KBM-7 (cell line): ENCODE data around the gene SMO.
"Not testable (repeated sequence)": the region's sequence is repeated elsewhere in the genome, so short reads cannot be mapped to it uniquely, and the experiment has no call there.

Source experiments
- DNase-seq: peaks from one replicate; pipeline ENCODE4 v3.0.0-alpha.2; 2015
- in situ Hi-C: fragments of 300-500 bp; cut with MboI; formaldehyde crosslinking; loops from 2 replicates; pipeline ENCODE4 v1.14.3; 2020; ENCODE audit warnings: low sequenced_read_pairs, low pct_unique_long_range_greater_than_20kb, mixed read lengths

The SMO gene

GRCh38 chr7:129168231-129169021, 20.0 kb upstream of the SMO start:
- DNase-seq: no peak
- in situ Hi-C loops: no loop called here

GRCh38 chr7:129169171-129169671, 19.2 kb upstream of the SMO start:
- no peak for DNase-seq
- in situ Hi-C loops: no loop called here

- no peak for DNase-seq
- in situ Hi-C loops: no loop called here
These were observed 18.6 kb upstream of the SMO start for GRCh38 chr7:129169686-129170440.

DNA sequence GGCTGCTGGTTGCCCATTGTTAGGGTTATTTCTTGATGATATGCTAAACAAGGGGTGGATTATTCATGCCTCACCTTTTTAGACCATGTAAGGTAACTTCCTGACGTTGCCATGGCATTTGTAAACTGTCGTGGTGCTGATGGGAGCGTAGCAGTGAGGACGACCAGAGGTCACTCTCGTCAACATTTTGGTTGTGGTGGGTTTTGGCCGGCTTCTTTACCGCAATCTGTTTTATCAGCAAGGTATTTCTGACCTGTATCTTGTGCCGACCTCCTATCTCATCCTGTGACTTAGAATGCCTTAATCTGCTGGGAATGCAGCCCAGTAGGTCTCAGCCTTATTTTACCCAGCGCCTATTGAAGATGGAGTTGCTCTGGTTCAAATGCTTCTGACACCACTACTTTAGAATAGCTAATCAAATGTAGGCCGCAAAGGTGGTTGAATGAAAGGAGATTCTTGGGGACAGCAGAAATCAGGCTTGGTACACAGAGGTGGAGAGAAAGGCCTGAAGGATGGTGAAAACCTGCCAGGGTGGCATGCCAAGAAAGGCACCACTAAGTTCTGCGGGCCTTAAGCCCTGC, 17.9 kb upstream of the SMO start:
- DNase-seq: no peak
- in situ Hi-C loops: no loop called here

GRCh38 chr7:129173861-129174260, 14.6 kb upstream of the SMO start:
- DNase-seq, in situ Hi-C loops: not testable (repeated sequence)

DNA sequence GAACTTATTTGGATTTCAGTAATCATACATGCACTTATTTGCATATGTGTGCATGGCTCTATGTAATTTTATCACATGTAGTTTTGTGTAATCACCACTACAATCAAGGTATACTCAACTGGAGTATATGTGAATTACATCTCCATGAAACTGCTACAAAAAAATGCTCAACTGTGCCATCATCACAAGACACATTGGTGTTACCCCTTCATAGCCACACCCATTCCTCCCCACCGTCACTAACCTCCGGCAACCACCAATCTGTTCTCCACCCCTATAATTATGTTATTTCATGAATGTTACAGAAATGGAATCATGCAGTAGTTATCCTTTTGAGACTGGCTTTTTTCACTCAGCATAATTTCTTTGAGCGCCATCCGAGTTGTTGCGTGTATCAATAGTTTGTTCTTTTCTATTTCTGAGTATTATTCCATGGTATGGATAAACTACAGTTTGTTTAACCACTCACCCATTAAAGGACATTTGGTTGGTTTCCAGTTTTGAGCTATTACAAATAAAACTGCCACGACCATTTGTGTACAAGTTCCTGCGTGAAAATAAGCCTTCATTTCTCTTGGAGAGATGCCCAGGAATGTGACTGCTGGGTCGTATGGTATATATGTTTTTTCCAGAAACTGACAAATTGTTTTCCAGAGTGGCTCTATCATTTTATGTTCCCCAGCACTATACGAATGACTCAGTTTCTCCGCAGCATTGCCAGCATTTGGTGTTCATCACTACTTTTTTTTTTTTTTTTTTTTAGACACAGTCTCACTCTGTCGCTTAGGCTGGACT, 11.3 kb upstream of the SMO start:
- in situ Hi-C loops: no loop called here
- no peak for DNase-seq

GRCh38 chr7:129184981-129185670, 3.3 kb upstream of the SMO start:
- no peak for DNase-seq
- in situ Hi-C loops: no loop called here

DNA sequence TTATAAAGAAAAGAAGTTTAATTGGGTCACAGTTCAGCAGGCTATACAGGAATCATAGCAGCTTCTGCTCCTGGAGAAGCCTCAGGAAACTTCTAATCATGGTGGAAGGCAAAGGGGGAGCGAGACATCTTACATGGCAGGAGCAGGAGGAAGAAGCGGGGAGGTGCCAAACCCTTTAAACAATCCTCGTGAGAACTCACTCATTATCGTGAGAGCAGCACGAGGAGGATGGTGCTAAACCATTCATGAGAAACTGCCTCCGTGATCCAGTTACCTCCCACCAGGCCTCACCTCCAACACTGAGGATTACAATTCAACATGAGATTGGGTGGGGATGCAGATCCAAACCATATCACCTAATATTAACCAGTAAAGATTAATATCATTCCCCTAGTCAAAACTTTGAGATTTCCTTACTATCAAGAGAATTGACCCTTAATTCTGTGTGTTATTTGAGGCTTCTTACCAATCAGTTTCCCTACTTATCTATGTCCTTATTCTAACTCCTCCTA, 1.6 kb upstream of the SMO start:
- in situ Hi-C loops: no loop called here
- no peak for DNase-seq

DNA sequence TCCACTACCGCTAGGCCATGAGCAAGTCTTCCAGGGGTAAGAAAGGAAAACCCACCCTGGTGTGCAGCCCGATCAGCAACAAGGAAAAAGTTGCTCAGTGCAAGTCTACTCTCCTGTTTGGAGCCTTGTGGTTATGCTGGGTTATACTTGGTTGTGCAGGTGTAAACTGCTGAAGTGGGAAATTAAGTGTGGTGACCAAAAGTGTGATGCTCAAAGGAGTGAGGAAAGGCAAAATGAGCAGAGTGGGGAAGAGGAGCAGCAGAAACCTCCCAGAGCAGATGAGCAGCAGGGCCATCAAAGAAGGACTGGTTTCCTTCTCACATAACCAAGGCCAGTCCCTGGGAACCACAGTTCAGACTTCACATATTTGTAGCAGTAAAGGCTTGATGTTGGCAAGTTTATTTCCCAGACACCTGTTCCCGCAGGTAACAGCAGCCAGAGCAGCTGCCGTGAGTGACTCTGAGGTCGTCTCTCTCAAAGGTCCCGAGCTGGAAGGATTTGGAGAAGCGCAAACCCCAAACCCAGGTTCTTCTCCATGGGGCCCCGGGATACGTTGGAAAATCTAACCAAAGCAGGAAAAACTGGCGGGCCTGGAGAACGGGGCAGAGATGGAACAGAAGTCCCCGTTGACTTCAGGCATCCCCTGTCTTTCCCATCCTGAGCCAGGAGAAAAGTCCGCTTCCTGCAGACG, 607 bp upstream of the SMO start:
- in situ Hi-C loops: no loop called here
- DNase-seq: peak; percentile 9

DNA sequence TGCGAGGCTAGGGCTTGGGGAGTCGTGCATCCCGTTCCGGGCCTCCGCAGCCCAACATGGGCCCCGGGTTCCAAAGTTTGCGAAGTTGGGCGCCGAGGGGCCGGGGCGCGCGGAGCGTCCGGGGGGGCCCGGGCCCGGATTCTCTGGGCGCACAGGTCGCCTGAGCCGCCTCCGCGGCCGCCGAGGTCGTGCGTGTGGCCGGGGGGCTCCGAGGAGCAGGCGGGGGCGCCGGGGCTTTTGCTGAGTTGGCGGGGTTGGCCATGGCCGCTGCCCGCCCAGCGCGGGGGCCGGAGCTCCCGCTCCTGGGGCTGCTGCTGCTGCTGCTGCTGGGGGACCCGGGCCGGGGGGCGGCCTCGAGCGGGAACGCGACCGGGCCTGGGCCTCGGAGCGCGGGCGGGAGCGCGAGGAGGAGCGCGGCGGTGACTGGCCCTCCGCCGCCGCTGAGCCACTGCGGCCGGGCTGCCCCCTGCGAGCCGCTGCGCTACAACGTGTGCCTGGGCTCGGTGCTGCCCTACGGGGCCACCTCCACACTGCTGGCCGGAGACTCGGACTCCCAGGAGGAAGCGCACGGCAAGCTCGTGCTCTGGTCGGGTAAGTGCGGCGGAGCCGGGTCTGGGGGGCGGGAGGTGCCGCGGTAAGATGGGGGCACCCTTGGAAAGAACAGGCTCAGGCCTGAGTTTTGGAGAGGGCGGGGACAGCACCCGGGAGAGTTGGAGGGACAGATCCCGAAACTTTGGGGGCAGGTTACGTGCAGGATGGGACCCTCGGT, 643 bp downstream of the SMO start:
- peak; percentile 30 for DNase-seq
- in situ Hi-C loops: no loop called here

DNA sequence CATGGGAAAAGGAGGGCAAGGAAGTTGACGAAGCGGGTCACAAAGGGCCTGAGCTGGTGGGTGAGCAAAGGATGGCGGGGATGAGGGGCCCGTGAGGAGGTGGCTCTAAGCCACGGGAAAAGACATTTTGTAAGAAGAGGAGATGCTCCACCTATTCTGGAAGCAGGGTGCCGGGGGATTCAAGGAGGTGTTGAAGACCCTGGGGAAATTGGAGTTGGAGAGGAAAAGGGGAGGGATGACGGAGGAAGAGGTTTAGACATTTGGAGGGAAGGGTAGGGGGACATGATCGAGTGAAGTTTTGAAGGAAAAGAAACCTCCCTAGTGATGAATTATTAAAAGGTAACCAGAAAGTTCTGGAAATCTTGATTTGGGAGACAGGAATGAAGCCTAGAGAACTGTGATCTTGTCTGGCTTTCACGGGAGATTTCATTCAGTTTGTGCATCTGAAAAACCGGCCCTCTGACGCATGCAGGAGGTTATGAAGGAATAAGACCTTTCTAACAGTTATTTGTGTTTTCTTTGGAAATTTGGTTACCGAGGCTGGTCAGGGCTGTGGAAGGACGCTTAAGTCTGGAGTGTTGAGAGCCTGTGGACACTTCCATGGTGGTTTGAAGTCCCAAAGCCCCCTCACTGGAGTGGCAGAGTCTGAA, 1.4 kb downstream of the SMO start:
- no peak for DNase-seq
- in situ Hi-C loops: no loop called here

GRCh38 chr7:129191272-129191671, 2.8 kb downstream of the SMO start:
- in situ Hi-C loops: no loop called here
- no peak for DNase-seq

DNA sequence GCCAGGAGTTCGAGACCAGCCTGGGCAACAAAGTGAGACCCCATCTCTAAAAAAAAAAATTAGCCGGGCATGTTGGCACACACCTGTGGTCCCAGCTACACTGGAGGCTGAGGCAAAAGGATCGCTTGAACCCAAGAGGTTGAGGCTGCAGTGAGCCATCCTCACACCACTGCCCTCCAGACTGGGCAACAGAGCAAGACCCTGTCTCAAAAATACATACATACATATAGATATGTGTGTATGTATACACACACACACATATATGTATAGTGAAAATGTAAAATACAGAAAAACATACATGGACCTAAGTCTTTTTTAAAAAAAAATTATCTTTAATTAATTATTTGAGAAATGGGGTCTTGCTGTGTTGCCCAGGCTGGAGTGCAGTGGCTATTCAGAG, 5.5 kb downstream of the SMO start:
- DNase-seq: no peak
- in situ Hi-C loops: no loop called here

- in situ Hi-C loops: no loop called here
These were observed 9.3 kb downstream of the SMO start for GRCh38 chr7:129197771-129198170.

DNA sequence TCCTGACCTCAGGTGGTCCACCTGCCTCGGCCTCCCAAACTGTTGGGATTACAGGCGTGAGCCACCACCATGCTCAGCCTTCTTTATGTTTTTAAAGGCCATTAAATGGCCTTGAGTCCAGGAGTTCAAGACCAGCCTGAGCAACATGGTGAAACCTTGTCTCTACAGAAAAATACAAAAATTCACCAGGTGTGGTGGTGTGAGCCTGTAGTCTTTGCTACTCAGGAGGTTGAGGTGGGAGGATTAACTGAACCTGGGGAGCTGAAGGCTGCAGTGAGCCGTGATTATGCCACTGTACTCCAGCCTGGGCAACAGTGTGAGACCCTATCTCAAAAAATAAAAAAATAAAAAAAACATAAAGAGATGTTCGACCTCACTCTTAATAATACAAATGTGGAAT, 11.0 kb downstream of the SMO start:
- DNase-seq: no peak
- in situ Hi-C loops: no loop called here

More at GRCh38 chr7:129197771-129198170, 9.3 kb downstream of the SMO start:
- DNase-seq: no peak

DNA sequence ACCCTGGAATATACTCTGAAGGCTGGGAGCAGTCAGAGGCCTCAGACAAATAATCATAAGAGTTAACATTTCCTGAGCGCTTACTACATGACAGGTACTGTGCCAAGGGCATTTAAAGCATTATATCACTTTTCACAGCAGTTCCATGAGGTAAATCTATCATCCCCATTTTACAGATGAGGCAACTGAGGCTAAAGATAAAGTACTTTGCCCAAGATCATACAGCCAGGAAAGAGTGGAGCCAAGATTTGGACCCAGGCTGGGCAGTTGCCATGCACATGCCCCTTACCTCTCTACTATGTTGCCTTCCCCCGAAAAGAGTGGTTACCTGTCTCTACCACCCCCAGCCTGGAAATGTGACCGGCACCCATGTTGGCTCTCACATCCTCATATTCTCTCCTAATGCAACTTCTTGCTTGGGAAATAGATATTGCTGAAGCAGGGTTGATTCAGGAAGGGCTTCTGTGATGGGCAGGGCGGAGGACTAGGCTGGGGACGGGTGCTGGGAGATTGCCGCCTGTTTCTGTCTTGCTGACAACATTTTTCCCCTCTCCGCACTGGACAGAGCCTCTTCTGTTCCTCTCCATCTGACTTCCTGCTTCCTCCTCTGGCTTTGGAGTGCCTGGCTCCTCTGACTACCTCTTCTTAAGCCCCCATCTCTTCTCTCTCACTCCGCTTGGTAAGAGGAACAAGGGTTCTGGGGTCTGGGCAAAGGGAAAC, 13.8 kb downstream of the SMO start:
- no peak for DNase-seq
- in situ Hi-C loops: no loop called here
